HL-60 (cell line): Measurements from ENCODE around the gene OBI1.

Experiments
- DNase-seq, 2 experiments: peaks; one replicate each; pipeline ENCODE4 v3.0.0-alpha.2; 2010 to 2020; ENCODE audit warnings: low read depth in 1 of 2, low spot score in 1 of 2
- H3K27ac ChIP-seq: fragments of 250-450 bp; sonication (Bioruptor Pico); replicated peaks from 2 replicates; pipeline ENCODE4 v1.5.1; 2020; ENCODE audit warnings: mild to moderate bottlenecking, moderate library complexity
- H3K27me3 ChIP-seq: fragments of 250-450 bp; sonication (Bioruptor Pico); 2 replicates; pipeline ENCODE4 v1.5.1; 2021; ENCODE audit warnings: mild to moderate bottlenecking, moderate library complexity; ENCODE audit not compliant: insufficient read depth, poor library complexity, severe bottlenecking
- H3K4me3 ChIP-seq: replicated peaks from 2 replicates; pipeline ENCODE4 v1.5.1; 2011; ENCODE audit warnings: mild to moderate bottlenecking, control low read depth, low read length; ENCODE audit not compliant: insufficient read depth
- GABPA ChIP-seq: IDR thresholded peaks from 2 replicates; pipeline ENCODE4 v1.6.1; 2012; ENCODE audit warnings: low read depth
- POLR2AphosphoS5 ChIP-seq: IDR thresholded peaks from 2 replicates; pipeline ENCODE4 v1.6.1; 2012; ENCODE audit warnings: low read depth
- SPI1 ChIP-seq: IDR thresholded peaks from 2 replicates; pipeline ENCODE4 v1.6.1; 2012; ENCODE audit warnings: low read depth, mild to moderate bottlenecking, borderline replicate concordance
- TF ChIP-seq, protein P1 (sequence below): IDR thresholded peaks from one replicate; pipeline ENCODE4 v1.5.1; 2011; ENCODE audit warnings: low read length, control low read depth, inconsistent platforms; ENCODE audit not compliant: insufficient read depth
- TF ChIP-seq, protein P2 (sequence below): IDR thresholded peaks from 2 replicates; pipeline ENCODE4 v1.6.1; 2012; ENCODE audit warnings: low read depth; ENCODE audit not compliant: insufficient replicate concordance

Gene OBI1

DNA sequence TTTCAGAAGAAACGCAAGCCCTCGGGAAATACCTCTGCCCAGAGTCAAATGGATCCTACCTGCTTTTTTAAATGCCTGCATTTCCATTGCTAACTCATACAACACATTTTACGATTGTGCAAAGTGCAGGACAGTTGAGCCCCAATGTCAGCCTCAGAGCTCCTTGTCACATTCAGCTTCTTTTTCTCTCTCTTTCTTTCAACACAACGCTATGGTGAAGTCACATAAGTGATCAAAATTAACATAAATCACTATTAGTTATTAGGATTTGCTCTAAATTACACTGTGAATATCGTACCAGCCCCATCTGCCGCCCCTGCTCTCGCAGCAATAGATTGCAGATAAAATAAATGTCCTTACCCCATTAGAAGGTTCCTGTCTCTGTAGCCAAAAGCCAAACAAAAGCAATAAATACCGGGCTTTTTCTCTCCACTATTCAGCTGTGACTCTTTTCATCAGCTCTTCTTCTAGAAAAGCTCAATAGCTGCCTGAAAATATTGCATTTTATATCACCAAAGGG is 64.4 kb downstream of the OBI1 start:
- Histone ChIP-seq H3K4me3 (no peak overlapping the region), H3K27me3 (peaks cover 80% of the 10 kb centered on the region), H3K27ac (no peak overlapping the region)
- DNase-seq = no peak
- TF ChIP-seq, protein P1, sequence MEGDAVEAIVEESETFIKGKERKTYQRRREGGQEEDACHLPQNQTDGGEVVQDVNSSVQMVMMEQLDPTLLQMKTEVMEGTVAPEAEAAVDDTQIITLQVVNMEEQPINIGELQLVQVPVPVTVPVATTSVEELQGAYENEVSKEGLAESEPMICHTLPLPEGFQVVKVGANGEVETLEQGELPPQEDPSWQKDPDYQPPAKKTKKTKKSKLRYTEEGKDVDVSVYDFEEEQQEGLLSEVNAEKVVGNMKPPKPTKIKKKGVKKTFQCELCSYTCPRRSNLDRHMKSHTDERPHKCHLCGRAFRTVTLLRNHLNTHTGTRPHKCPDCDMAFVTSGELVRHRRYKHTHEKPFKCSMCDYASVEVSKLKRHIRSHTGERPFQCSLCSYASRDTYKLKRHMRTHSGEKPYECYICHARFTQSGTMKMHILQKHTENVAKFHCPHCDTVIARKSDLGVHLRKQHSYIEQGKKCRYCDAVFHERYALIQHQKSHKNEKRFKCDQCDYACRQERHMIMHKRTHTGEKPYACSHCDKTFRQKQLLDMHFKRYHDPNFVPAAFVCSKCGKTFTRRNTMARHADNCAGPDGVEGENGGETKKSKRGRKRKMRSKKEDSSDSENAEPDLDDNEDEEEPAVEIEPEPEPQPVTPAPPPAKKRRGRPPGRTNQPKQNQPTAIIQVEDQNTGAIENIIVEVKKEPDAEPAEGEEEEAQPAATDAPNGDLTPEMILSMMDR = no peak
- TF ChIP-seq, protein P2, sequence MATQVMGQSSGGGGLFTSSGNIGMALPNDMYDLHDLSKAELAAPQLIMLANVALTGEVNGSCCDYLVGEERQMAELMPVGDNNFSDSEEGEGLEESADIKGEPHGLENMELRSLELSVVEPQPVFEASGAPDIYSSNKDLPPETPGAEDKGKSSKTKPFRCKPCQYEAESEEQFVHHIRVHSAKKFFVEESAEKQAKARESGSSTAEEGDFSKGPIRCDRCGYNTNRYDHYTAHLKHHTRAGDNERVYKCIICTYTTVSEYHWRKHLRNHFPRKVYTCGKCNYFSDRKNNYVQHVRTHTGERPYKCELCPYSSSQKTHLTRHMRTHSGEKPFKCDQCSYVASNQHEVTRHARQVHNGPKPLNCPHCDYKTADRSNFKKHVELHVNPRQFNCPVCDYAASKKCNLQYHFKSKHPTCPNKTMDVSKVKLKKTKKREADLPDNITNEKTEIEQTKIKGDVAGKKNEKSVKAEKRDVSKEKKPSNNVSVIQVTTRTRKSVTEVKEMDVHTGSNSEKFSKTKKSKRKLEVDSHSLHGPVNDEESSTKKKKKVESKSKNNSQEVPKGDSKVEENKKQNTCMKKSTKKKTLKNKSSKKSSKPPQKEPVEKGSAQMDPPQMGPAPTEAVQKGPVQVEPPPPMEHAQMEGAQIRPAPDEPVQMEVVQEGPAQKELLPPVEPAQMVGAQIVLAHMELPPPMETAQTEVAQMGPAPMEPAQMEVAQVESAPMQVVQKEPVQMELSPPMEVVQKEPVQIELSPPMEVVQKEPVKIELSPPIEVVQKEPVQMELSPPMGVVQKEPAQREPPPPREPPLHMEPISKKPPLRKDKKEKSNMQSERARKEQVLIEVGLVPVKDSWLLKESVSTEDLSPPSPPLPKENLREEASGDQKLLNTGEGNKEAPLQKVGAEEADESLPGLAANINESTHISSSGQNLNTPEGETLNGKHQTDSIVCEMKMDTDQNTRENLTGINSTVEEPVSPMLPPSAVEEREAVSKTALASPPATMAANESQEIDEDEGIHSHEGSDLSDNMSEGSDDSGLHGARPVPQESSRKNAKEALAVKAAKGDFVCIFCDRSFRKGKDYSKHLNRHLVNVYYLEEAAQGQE = no peak
- TF ChIP-seq SPI1 (no peak), POLR2AphosphoS5 (no peak), GABPA (no peak)

DNA sequence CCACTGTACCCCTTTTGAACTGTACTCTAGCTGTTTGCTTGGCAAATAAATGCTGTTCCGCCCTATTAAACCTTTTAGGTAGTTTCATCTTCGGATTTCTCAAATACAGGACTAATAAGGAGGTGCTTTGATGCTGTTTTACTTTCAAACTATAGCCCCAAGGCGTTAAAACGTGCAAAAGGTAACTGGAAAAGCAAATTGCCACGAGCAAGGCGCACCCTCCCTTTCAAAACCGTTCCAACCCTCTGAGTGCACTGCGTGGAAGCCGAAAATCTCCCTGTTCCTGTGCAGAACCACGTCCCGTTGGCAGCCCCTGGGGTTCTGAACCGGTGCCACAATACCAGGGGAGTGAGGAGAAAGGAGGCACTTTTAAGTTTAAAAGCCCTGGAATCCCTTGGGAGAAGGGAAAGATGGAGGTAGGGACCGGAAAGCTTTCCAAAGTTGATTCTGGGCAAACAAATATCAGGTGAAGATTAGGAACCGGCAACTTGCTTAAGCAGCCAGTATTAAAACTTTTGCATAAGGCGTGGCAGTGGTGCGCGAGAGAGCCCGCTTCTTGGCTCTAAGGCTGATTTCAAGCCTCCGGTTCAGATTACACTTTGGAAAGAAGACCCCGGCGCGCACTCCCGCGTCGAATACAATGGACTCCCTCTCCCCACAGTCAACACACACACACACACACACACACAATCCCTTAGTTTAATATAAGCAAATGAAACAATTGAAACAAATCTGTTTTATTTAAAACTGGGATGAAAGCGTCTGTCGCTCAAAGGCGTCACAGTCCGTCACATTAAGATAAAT is 65.1 kb downstream of the OBI1 start:
- no peak overlapping the region for H3K4me3 ChIP-seq
- DNase-seq = no peak
- no peak for TF ChIP-seq SPI1
- TF ChIP-seq GABPA = no peak
- no peak for TF ChIP-seq POLR2AphosphoS5
- TF ChIP-seq, protein P1 = no peak
- TF ChIP-seq, protein P2 = no peak

DNA sequence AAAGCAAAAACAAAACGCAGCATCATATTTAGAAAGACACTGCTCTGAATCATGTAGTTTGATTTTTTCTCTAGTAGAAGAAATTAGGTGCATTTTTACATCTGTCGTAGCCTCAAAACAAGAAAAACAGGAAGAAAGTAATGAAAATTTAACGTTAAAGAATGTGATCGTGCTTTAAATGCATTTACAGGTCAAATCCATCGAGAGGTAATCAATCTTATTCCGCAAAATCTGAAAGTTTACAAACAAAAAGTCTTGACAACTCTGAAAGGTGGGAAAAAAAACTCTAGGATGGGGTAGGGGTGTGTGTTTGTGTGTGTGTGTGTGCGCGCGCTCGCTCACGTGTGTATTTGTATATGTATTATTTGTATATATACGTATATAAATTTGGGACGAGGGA is 65.8 kb downstream of the OBI1 start:
- no peak for DNase-seq
- no peak overlapping the region for H3K4me3 ChIP-seq
- no peak overlapping the region for H3K27ac ChIP-seq
- TF ChIP-seq, protein P2 = no peak
- TF ChIP-seq GABPA (no peak), SPI1 (no peak), POLR2AphosphoS5 (no peak)
- TF ChIP-seq, protein P1 = no peak
- H3K27me3 ChIP-seq = peaks cover 79% of the 10 kb centered on the region

More for the DNA sequence above, 65.1 kb downstream of the OBI1 start:
- H3K27ac ChIP-seq = no peak overlapping the region
- H3K27me3 ChIP-seq = peaks cover 79% of the 10 kb centered on the region
